Adrenal gland (tissue), 12 donors: ENCODE measurements around the gene STAU1. TPM values are rescaled to one million over a fixed set of nuclear protein-coding genes. Genes with fewer than 3 reads are reported as not detected.

Source experiments
- DNase-seq, 7 donors: peaks; one replicate each; pipeline ENCODE4 v3.0.0-alpha.2; 2019 to 2020
- H3K27ac ChIP-seq, 5 donors: fragments of 200-600 bp; sonication (generic) in 4 of 5; 1 replicate in 3 of 5; 2 replicates in 2 of 5; pipeline versions ENCODE4 v1.5.1 to v1.8.0; 2016 to 2020; ENCODE audit warnings: mild to moderate bottlenecking in 1 of 5
- H3K27me3 ChIP-seq: fragments of 200-600 bp; 2 replicates; pipeline ENCODE4 v1.8.0; 2021
- H3K36me3 ChIP-seq, 2 donors: fragments of 200-600 bp; replicated peaks in 1 of 2; 1 replicate in 1 of 2; 2 replicates in 1 of 2; pipeline versions ENCODE4 v1.5.1 to v1.8.0; 2018 to 2022
- H3K4me1 ChIP-seq, 2 donors: fragments of 200-600 bp; replicated peaks in 1 of 2; 1 replicate in 1 of 2; 2 replicates in 1 of 2; pipeline versions ENCODE4 v1.5.1 to v1.8.0; 2018 to 2021
- H3K4me3 ChIP-seq, 4 donors: fragments of 200-600 bp; sonication (generic) in 3 of 4; one replicate each; pipeline ENCODE4 v1.5.1; 2016 to 2018
- H3K9me3 ChIP-seq, 3 donors: fragments of 200-600 bp; sonication (generic) in 1 of 3; replicated peaks in 1 of 3; 1 replicate in 2 of 3; 2 replicates in 1 of 3; pipeline versions ENCODE4 v1.5.1 to v1.8.0; 2016 to 2021
- POLR2A ChIP-seq, 2 donors: fragments of 450-650 bp; IDR thresholded peaks; one replicate each; pipeline ENCODE4 v1.6.1; 2017; ENCODE audit warnings: antibody characterized with exemption in 2 of 2, mild to moderate bottlenecking in 2 of 2, moderate library complexity in 1 of 2
- WGBS, 4 donors: extraction: QIAGEN DNeasy Blood & Tissue Kit in 2 of 4; methylation state at CpG; one replicate each; pipeline versions ENCODE4 v1.1.5 to v1.1.7; 2013 to 2017; 5-methylcytosine and 5-hydroxymethylcytosine counted together
- intact Hi-C, 2 donors: fragments of 100-400 bp; cut with DNase I; formaldehyde crosslinking; loops; one replicate each; pipeline versions ENCODE4 v1.14.1 to v1.15.0; 2022 to 2023
- polyA plus RNA-seq, 3 donors: library from polyadenylated mRNA; stranded (reverse); fragments of 200-250 nt in 2 of 3; fragments of 350-450 nt in 1 of 3; fragmentation: Illumina TruSeq in 1 of 3; extraction: RNeasy Lipid Tissue Mini Kit (QIAGEN cat#74804) in 1 of 3; gene quantifications; one replicate each; pipeline ENCODE4 v1.2.3, GENCODE V29; 2013 to 2014
- total RNA-seq, 9 donors: library from RNA; depleted of rRNA in 4 of 9; stranded (reverse); fragments of >200 nt in 4 of 9; fragments of 120-200 nt in 1 of 9; fragmentation: NEBNext Ultra II Directional in 1 of 9; extraction: Animal tissue kit (Norgen Biotek cat#: 25700) in 1 of 9; gene quantifications; one replicate each; pipeline versions ENCODE4 v1.1.0 to v1.2.4, GENCODE V29; 2013 to 2023
- TF ChIP-seq, protein P1 (sequence below), 6 experiments: fragments of 450-650 bp in 4 of 6; fragments of 200-600 bp in 2 of 6; sonication (generic) in 1 of 6; IDR thresholded peaks; 1 replicate in 5 of 6; 2 replicates in 1 of 6; pipeline versions ENCODE4 v1.5.1 to v1.8.0; 2016 to 2021; ENCODE audit warnings: antibody characterized with exemption in 6 of 6, mild to moderate bottlenecking in 2 of 6, moderate library complexity in 1 of 6
- donor health status: healthy with polysubstance abuse.
- donor health status: Bipolar disorder and iron deficiency.
- donor health status: DM: yes; HTN: yes; CAD: no.
- donor health status: DM: no; HTN: no; CAD: no.
- donor health status: DM: no; HTN: no; CAD: no.
- donor health status: DM: yes; HTN: yes; CAD: no.

The STAU1 gene
- total and polyA plus RNA-seq, 12 donors = 23.2 to 123 (median 79.6) TPM

DNA sequence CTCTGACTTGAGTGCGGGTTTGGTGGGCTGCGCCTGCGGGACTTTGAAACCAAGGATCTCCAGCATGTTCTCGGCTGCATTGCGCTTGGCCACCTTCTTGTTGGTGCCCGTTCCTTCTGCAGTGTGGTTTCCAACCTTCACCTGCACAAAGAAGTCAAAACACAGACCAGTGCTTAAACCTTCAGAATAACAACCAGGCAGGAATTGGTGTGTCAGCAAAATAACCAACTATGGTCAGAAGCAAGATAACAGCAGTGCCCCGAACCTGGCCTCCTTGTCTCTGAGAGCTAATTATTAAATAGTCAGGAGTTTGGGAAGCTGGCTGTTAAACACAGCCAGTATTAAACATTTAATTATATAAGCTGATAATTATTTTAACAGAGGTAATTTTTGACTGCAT, 68.1 kb downstream of the STAU1 start:
- peaks cover 0 to 5% of the 10 kb centered on the region in 2 donors for H3K4me1 ChIP-seq
- DNase-seq = no peak
- intact Hi-C loops = no loop called here
- H3K27me3 ChIP-seq = no peaks in the 10 kb centered on the region
- 94 to 96% (median 95%) methylated on average over 2 to 7 of the region's 7 CpGs for WGBS, 4 donors
- no peak overlapping the region for H3K4me3 ChIP-seq
- H3K9me3 ChIP-seq = no peaks in the 10 kb centered on the region
- TF ChIP-seq, protein P1, sequence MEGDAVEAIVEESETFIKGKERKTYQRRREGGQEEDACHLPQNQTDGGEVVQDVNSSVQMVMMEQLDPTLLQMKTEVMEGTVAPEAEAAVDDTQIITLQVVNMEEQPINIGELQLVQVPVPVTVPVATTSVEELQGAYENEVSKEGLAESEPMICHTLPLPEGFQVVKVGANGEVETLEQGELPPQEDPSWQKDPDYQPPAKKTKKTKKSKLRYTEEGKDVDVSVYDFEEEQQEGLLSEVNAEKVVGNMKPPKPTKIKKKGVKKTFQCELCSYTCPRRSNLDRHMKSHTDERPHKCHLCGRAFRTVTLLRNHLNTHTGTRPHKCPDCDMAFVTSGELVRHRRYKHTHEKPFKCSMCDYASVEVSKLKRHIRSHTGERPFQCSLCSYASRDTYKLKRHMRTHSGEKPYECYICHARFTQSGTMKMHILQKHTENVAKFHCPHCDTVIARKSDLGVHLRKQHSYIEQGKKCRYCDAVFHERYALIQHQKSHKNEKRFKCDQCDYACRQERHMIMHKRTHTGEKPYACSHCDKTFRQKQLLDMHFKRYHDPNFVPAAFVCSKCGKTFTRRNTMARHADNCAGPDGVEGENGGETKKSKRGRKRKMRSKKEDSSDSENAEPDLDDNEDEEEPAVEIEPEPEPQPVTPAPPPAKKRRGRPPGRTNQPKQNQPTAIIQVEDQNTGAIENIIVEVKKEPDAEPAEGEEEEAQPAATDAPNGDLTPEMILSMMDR (IDR thresholded peaks at IDR 0.05) = no peak
- no peak for TF ChIP-seq POLR2A (IDR thresholded peaks at IDR 0.05)
- no peak overlapping the region for H3K27ac ChIP-seq
- H3K36me3 ChIP-seq = peaks cover 0 to 86% of the 10 kb centered on the region in 2 donors

DNA sequence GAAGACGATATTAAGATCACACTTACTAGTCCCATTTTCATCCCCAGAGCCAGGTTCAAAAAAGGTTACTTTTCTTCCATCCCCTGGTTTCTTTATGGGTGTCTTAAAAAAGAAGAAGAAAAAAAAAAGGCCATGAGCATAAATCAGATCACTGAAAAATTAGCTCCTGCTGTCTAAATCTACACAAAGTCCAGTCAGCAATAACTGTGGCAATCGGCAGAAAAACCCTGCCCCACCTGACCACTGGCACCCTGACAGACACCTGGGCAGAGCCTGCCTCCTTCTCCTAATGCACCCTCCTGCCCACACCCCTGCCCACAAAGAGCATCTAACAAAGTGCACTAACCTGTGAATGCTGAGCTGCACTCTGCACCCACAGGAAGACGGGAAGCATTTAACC, 69.8 kb downstream of the STAU1 start:
- intact Hi-C loops = no loop called here
- TF ChIP-seq POLR2A (IDR thresholded peaks at IDR 0.05) = no peak
- TF ChIP-seq, protein P1 (IDR thresholded peaks at IDR 0.05) = no peak
- H3K9me3 ChIP-seq = no peaks in the 10 kb centered on the region
- no peak overlapping the region for H3K4me3 ChIP-seq
- H3K36me3 ChIP-seq = peaks cover 0 to 91% of the 10 kb centered on the region in 2 donors
- 67 to 79% (median 71%) methylated on average over 3 of the region's 3 CpGs for WGBS, 4 donors
- H3K27ac ChIP-seq = no peak overlapping the region
- no peaks in the 10 kb centered on the region for H3K27me3 ChIP-seq
- H3K4me1 ChIP-seq = peaks cover 0 to 5% of the 10 kb centered on the region in 2 donors
- no peak for DNase-seq

DNA sequence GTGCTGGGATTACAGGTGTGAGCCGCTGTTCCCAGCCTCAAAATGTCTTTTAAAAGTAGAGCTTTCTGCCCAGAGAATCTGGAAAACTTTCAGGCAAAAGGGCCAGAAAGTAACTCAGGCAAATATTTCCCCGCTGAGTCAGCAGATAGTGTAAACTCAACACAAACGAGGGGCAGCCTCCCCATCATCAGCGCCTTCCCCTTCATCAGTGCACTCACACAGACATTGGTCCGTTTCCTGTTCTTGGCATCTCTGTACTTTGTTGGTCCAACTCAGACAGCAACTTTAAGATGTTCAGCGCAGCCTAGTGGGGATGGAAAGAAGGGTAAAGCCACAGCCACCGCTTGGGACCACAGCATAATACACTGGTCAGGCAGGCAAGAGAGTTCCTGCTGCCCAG, 72.6 kb downstream of the STAU1 start:
- Histone ChIP-seq H3K27ac (no peak overlapping the region), H3K9me3 (no peaks in the 10 kb centered on the region), H3K27me3 (no peaks in the 10 kb centered on the region), H3K36me3 (peaks cover 0 to 81% of the 10 kb centered on the region in 2 donors), H3K4me1 (peaks cover 0 to 5% of the 10 kb centered on the region in 2 donors), H3K4me3 (no peak overlapping the region)
- 87 to 93% (median 89%) methylated on average over 7 of the region's 7 CpGs for WGBS, 4 donors
- intact Hi-C loops = no loop called here
- TF ChIP-seq, protein P1 (IDR thresholded peaks at IDR 0.05) = no peak
- no peak for TF ChIP-seq POLR2A (IDR thresholded peaks at IDR 0.05)
- no peak for DNase-seq

DNA sequence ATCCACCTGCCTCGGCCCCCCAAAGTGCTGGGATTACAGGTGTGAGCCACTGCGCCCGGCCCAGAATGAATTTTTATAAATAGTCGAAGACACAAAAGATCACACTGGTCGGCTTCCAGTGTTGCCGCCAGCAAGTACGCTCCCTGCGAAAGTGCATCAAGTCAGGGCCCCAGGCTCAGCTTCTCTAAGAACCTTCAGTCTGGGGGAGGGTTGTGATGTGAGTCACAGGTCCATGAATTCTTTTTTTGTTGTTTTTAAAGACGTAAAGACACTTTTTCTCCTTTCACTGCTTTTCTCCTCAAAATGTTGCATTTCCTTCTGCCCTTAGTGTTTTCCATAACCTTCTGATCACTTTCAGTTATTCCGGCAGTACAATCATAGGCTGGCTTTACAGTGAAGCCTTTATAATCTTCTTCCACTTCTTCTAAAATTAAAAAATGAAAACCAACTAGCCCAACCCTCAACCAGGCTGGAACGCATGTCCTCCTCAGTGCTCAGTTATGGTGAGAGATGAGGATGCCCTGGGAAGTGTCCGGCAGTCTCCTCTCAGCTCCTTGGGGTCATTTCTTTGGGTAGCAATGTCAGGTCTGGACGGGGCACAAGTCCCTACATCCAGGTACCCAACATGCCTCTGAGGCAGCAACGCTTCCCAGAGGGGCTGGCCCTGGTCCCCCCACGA, 75.4 kb downstream of the STAU1 start:
- TF ChIP-seq POLR2A (IDR thresholded peaks at IDR 0.05) = no peak
- TF ChIP-seq, protein P1 (IDR thresholded peaks at IDR 0.05) = no peak
- no peak for DNase-seq
- H3K4me1 ChIP-seq = peaks cover 0 to 2% of the 10 kb centered on the region in 2 donors
- H3K27ac ChIP-seq = no peak overlapping the region
- H3K9me3 ChIP-seq = no peaks in the 10 kb centered on the region
- WGBS, 4 donors = 80 to 88% (median 87%) methylated on average over 15 of the region's 15 CpGs
- intact Hi-C loops = no loop called here
- H3K27me3 ChIP-seq = no peaks in the 10 kb centered on the region
- peaks cover 0 to 56% of the 10 kb centered on the region in 2 donors for H3K36me3 ChIP-seq
- H3K4me3 ChIP-seq = no peak overlapping the region
